Bronchial epithelial cell (primary cell): Measurements from ENCODE around the gene PRF1. TPM values are rescaled to one million over a fixed set of nuclear protein-coding genes. Genes with fewer than 3 reads are reported as not detected.
A peak's percentile ranks its signal among the peaks of the same experiment; 100 is the strongest.

Experiments
- DNase-seq: peaks from one replicate; pipeline ENCODE4 v3.0.0-alpha.2; 2010; ENCODE audit warnings: low read depth
- FAIRE-seq: peaks from 2 replicates; lab custom pipeline; 2011; peaks lifted over from hg19 to GRCh38; lab: Jason Lieb, UNC
- H3K27me3 ChIP-seq: 2 replicates; pipeline ENCODE4 v1.5.1; 2011; ENCODE audit warnings: low read length; ENCODE audit not compliant: control insufficient read depth, insufficient read depth
- H3K36me3 ChIP-seq: 2 replicates; pipeline ENCODE4 v1.5.1; 2011; ENCODE audit warnings: low read length; ENCODE audit not compliant: control insufficient read depth, insufficient read depth
- H3K4me3 ChIP-seq: 2 replicates; pipeline ENCODE4 v1.5.1; 2011; ENCODE audit warnings: mild to moderate bottlenecking, low read depth, low read length, control low read depth
- total RNA-seq: library from RNA; depleted of rRNA; stranded (reverse); fragments of >200 nt; gene quantifications from 2 replicates; pipeline ENCODE4 v1.2.1, GENCODE V29; 2014
- TF ChIP-seq, protein P1 (sequence below): IDR thresholded peaks from 2 replicates; pipeline ENCODE4 v1.5.1; 2011; ENCODE audit warnings: mild to moderate bottlenecking, moderate library complexity, low read length, control low read depth, inconsistent platforms; ENCODE audit not compliant: insufficient read depth, severe bottlenecking

PRF1 gene
- total RNA-seq, 1 donor from 2014 or later = not detected

DNA sequence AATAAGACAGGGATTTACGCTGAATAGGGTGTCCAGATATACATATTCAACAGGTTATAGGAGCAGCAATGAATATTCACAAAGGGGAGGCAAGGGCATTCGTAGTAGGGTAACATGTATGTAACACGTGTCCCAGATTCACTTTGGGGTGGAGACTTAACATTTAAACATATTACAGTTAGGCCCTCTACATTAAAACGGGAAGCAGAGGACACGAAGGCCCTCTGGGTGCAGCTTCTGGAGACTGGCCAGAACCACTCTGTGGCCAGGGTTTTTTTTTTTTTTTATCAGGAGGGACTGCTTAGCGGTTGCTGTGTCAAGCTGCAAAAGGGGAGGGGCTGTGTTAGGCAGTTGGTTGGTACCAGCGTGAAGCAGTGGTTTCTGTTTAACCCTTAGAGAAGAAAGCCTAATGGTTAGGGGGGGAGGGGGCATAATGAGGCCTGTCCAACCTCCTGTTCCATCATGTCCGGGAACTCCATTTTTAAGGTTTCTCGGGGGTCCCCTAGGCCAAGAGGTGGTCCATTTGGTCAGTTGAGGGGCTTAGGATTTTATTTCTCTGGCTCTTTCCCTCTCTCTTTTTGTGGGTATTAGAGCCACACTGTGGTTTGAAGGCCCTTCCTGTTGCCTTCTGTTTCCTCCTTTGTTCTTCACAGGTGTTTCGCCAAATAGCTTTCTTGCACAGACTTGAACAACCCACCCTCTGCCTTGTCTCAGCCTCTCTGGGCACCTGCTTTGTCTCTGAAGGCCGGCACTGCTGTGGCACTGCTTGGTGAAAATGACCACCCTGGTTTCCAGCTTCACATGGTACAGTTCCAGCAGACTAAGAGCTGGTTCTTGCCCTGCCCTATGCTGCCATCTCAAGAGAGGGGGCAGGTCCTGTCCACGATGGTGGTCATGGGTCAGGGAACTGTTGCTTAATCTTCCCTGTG, 26.4 kb downstream of the PRF1 start:
- FAIRE-seq (no peak), DNase-seq (peak; percentile 65)
- H3K36me3 ChIP-seq = no peaks in the 10 kb centered on the region
- no peaks in the 10 kb centered on the region for H3K27me3 ChIP-seq
- TF ChIP-seq, protein P1, sequence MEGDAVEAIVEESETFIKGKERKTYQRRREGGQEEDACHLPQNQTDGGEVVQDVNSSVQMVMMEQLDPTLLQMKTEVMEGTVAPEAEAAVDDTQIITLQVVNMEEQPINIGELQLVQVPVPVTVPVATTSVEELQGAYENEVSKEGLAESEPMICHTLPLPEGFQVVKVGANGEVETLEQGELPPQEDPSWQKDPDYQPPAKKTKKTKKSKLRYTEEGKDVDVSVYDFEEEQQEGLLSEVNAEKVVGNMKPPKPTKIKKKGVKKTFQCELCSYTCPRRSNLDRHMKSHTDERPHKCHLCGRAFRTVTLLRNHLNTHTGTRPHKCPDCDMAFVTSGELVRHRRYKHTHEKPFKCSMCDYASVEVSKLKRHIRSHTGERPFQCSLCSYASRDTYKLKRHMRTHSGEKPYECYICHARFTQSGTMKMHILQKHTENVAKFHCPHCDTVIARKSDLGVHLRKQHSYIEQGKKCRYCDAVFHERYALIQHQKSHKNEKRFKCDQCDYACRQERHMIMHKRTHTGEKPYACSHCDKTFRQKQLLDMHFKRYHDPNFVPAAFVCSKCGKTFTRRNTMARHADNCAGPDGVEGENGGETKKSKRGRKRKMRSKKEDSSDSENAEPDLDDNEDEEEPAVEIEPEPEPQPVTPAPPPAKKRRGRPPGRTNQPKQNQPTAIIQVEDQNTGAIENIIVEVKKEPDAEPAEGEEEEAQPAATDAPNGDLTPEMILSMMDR = no peak
- H3K4me3 ChIP-seq = no peak overlapping the region

DNA sequence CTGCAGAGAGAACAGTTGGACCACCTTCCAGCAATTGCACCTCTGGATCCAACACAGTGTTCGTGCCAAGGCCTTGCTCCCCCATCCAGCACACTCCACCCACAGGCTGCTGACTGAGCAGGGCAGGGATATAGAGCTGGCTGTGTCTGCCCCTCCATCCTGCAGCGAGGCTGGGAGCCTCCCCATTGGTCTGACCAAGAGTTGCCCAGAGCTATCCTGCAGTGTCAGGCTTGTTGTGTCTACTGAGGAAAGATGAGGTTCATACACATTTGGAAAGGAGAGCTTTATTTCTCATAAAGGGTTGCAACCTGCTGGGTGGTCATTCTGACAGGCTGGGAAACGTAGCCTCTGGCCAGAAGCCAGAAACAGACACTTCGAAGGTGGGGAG, 27.1 kb downstream of the PRF1 start:
- FAIRE-seq = no peak

DNA sequence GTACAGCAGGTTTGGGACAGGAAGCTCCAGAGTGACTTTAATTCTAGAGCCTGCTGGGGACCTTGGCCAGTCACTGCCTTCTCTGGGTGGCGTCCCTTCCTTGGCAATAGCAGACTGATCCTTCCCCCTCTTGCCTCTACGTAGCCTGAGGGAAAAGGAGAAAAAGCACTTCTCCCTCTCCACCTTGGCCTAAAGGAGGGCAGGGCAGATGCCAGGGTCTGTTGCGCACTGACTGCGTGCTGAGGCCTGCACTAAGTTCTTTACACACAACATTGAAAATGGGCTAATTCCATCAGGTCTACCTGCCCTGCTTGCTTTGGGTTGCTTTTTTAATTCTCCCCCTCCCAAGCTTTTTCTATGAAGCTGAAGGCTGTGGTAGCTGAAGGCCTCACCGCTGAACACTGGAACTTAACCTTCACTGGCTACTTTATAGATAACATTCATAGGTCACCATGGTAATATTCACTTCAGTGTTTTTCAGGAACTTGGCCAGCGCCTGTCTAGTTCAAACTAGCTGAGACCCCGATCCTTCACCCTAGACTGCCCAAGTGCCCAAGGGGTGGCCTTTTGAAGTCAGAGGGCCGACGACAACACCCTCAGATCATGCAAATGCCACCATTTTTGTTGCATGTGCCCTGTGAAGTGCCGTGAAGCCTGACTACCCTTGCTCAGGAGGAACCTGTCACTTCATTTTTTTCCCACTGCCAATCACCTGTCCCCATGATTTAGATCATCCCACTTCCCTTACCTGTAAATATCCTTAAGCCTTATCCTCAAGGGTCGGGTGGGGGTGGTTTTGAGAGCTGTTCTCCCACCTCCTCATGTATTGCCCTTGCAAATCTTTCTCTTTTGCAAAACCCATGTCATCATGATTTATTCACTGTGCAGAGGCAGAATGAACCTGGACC, 28.7 kb downstream of the PRF1 start:
- DNase-seq (peak; percentile 55), FAIRE-seq (no peak)
- Histone ChIP-seq H3K27me3 (no peaks in the 10 kb centered on the region), H3K4me3 (no peak overlapping the region), H3K36me3 (no peaks in the 10 kb centered on the region)
- TF ChIP-seq, protein P1 = no peak

More for the DNA sequence above, 27.1 kb downstream of the PRF1 start:
- H3K36me3 ChIP-seq = no peaks in the 10 kb centered on the region
- H3K27me3 ChIP-seq = no peaks in the 10 kb centered on the region
- DNase-seq = no peak
- TF ChIP-seq, protein P1 = no peak
- H3K4me3 ChIP-seq = no peak overlapping the region

DNA sequence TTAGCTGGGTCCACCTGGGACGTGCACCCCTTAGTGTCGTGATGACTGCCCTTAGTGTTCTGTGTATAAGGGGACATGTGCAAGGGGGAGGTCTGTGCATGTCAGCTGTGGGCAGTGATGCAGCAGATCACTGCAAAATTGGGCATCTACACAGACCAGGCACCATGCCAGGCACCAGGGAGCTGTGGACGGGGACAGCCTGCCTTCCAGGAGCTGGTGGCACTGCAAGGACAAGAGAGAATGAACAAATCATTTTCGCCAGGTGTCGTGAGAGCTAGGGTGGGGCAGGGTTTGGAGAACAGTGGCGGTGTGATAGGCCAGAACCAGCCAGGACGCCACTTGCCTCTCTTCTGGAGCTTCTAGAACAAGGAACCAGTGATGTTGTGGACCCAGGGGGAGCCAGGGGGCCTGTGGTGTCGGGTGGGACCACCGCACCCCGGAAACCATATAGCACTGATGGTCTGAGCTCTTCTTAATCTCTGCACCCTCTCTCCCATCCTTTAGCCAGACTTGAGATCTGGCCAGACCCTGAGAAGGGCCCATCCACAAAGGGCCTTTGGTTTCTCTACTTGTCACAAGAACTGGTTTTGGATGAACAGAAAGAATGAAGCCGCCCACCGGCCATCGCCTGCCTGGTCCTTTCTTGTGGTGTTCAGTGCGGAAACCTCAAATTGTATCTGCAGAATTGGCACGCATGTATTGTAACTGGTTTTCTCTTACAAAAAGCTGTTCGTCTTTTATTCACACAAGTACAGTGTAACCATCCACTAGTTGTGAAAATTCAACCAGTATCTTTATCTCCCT, 30.7 kb downstream of the PRF1 start:
- Histone ChIP-seq H3K36me3 (no peaks in the 10 kb centered on the region), H3K4me3 (no peak overlapping the region), H3K27me3 (no peaks in the 10 kb centered on the region)
- FAIRE-seq (no peak), DNase-seq (no peak)
- TF ChIP-seq, protein P1 = no peak

DNA sequence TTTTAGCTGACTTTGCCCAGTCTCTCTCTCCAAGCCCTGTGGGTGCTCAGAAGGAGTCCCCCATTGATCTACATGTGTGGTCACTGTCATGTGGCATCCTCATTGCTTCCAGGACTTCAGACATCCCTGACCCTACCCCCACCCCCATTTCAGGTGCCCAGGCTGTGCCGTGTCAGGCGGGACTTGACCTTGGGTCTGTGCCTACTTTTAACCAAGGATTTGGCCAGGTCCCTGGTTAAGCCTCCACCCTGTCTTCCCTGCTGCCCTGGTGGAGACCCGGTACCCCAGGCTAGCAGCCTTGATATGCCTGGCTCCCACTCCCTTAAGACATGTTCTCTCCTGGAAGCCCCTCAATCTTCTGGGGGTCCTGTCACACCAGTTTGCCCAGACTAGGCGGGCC, 31.3 kb downstream of the PRF1 start:
- DNase-seq = no peak

More for the DNA sequence above, 31.3 kb downstream of the PRF1 start:
- Histone ChIP-seq H3K4me3 (no peak overlapping the region), H3K36me3 (no peaks in the 10 kb centered on the region), H3K27me3 (no peaks in the 10 kb centered on the region)
- TF ChIP-seq, protein P1 = no peak
- FAIRE-seq = no peak
